SK-N-SH (cell line): ENCODE results near the gene ABHD1.

Experiments
- CTCF ChIP-seq: fragments of 200-600 bp; sonication (generic); IDR thresholded peaks from 2 replicates; pipeline ENCODE4 v1.6.1; 2017; ENCODE audit warnings: antibody characterized with exemption, mild to moderate bottlenecking, moderate library complexity
- RAD21 ChIP-seq: IDR thresholded peaks from 2 replicates; pipeline ENCODE4 v1.6.1; 2012; ENCODE audit warnings: mild to moderate bottlenecking, low read length
- TEAD4 ChIP-seq: IDR thresholded peaks from 2 replicates; pipeline ENCODE4 v1.4.0; 2012; ENCODE audit warnings: mild to moderate bottlenecking, borderline replicate concordance; ENCODE audit not compliant: insufficient read depth

DNA sequence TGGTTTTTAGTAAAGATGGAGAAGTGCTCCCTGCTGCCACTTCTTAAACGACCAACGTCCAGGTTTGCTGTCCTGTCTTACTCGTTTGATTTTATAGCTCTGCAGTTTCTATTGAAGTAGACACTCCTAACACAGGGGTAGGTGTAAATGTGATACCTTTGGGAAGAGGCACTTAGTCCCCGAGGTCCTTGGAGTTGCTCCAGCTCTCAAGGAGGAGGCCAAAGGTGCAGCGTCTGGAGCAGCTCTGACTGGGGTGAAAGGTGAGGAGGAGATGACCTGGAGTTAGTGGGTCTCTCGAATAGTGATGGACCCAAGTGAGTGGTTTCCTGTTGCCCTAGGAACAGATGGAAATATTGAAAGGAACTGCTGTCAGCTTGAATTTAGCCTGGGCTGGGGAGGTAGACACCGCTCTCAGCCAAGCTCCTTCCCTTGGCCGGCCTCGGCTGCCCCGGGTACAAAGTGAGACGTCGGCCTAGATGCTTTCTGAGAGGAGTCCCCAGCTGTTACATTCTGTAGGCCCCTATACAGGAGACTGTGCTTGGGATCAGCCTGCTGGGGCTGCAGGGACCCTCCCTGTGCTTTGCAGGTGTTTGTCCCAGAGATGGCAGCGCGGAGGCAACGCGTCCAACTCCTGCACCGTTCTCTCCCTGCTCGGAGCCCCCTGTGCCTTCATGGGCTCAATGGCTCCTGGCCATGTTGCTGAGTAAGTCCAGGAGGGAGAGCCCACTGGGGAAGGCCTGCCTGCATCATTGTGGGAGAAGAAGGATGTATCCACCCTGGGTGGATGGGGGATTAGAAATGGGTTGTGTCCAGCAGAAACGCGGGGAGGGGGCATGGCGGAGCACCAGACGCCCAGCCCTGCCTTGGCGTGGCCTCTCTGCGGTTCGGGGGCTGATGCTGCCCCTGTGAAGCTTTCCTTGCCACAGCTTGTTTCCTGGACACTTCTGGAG is 31.6 kb upstream of the ABHD1 start:
- TF ChIP-seq CTCF (no peak), RAD21 (no peak), TEAD4 (no peak)
